ENCODE results near the gene SNX24.

GRCh38 chr5:122864842-122865241 is 19.4 kb downstream of the SNX24 start:
- TF ChIP-seq CTCF (IDR thresholded peaks at IDR 0.05): no peak
- TF ChIP-seq POLR2A (IDR thresholded peaks at IDR 0.05): no peak

Measured in right lobe of liver (tissue), 4 donors.